H1 (cell line): ENCODE measurements around the gene CDC42BPB. TPM values are rescaled to one million over a fixed set of nuclear protein-coding genes. Genes with fewer than 3 reads are reported as not detected.

Experiments used
- CTCF ChIA-PET: fragments of 300-600 bp; sonication (Branson Sonifier 250); formaldehyde crosslinking; loops from one replicate; lab custom pipeline; 2021; ENCODE audit not compliant: partially characterized antibody; lab: Charles Lee
- POLR2A ChIA-PET: fragments of 300-600 bp; sonication (Branson Sonifier 250); formaldehyde crosslinking; loops from one replicate; lab custom pipeline; 2021; ENCODE audit warnings: inconsistent platforms; ENCODE audit not compliant: partially characterized antibody; lab: Charles Lee
- DNase-seq, 2 experiments: peaks; one replicate each; pipeline versions ENCODE4 v3.0.0 to v3.0.0-alpha.2; 2010 to 2022; ENCODE audit warnings: low spot score in 2 of 2, low read depth in 1 of 2, mixed read lengths in 1 of 2
- FAIRE-seq: peaks from 2 replicates; lab custom pipeline; 2011; peaks lifted over from hg19 to GRCh38; lab: Jason Lieb, UNC
- H2AFZ ChIP-seq: 2 replicates; pipeline ENCODE4 v1.8.1; 2012; ENCODE audit warnings: low read length, inconsistent platforms
- H2AK5ac ChIP-seq: 2 replicates; pipeline ENCODE4 v1.6.1; 2013; ENCODE audit warnings: low read depth, low read length
- H2BK120ac ChIP-seq: replicated peaks from 2 replicates; pipeline ENCODE3; 2013; ENCODE audit warnings: low read depth, low read length, inconsistent platforms
- H2BK12ac ChIP-seq: 2 replicates; pipeline ENCODE4 v1.6.1; 2013; ENCODE audit warnings: low read depth, low read length
- H2BK15ac ChIP-seq: 2 replicates; pipeline ENCODE4 v1.6.1; 2013; ENCODE audit warnings: low read length
- H2BK20ac ChIP-seq: 2 replicates; pipeline ENCODE4 v1.6.1; 2013; ENCODE audit warnings: low read length
- H2BK5ac ChIP-seq: 2 replicates; pipeline ENCODE4 v1.6.1; 2013; ENCODE audit warnings: low read depth, low read length
- H3K14ac ChIP-seq: 2 replicates; pipeline ENCODE4 v1.6.1; 2013; ENCODE audit warnings: inconsistent platforms; ENCODE audit not compliant: insufficient read length
- H3K18ac ChIP-seq: 2 replicates; pipeline ENCODE4 v1.6.1; 2013; ENCODE audit warnings: low read length; ENCODE audit errors: extremely low read depth
- H3K23ac ChIP-seq: 2 replicates; pipeline ENCODE4 v1.6.1; 2013; ENCODE audit warnings: inconsistent platforms; ENCODE audit not compliant: insufficient read length
- H3K23me2 ChIP-seq: 2 replicates; pipeline ENCODE4 v1.6.1; 2013; ENCODE audit warnings: low read depth, low read length
- H3K27ac ChIP-seq: 2 replicates; pipeline ENCODE4 v1.6.1; 2011; ENCODE audit warnings: low read depth, low read length, inconsistent platforms
- H3K27me3 ChIP-seq, 4 experiments: replicated peaks in 1 of 4; 1 replicate in 1 of 4; 2 replicates in 3 of 4; pipeline versions ENCODE4 v1.6.1 to v1.8.1; 2011 to 2013; ENCODE audit warnings: low read length in 3 of 4, mild to moderate bottlenecking in 3 of 4, inconsistent platforms in 2 of 4, mixed read lengths in 2 of 4, moderate library complexity in 1 of 4; ENCODE audit not compliant: control insufficient read depth in 3 of 4, insufficient read depth in 3 of 4; ENCODE audit errors: extremely low read depth in 1 of 4
- H3K36me3 ChIP-seq, 4 experiments: 2 replicates each; pipeline versions ENCODE4 v1.6.1 to v1.8.1; 2011 to 2013; ENCODE audit warnings: mild to moderate bottlenecking in 4 of 4, low read length in 3 of 4, moderate library complexity in 2 of 4, control low read depth in 1 of 4, inconsistent platforms in 1 of 4; ENCODE audit not compliant: insufficient read depth in 4 of 4, control insufficient read depth in 2 of 4
- H3K4ac ChIP-seq: replicated peaks from 2 replicates; pipeline ENCODE3; 2013; ENCODE audit warnings: low read length, low read depth, mixed read lengths, inconsistent platforms; ENCODE audit not compliant: insufficient read length
- H3K4me1 ChIP-seq, 4 experiments: replicated peaks in 1 of 4; 1 replicate in 1 of 4; 2 replicates in 3 of 4; pipeline versions ENCODE4 v1.6.1 to v1.8.1; 2011 to 2013; ENCODE audit warnings: low read length in 3 of 4, inconsistent platforms in 2 of 4, mixed read lengths in 1 of 4; ENCODE audit not compliant: insufficient read depth in 4 of 4, control insufficient read depth in 3 of 4
- H3K4me2 ChIP-seq, 2 experiments: 2 replicates each; pipeline versions ENCODE4 v1.6.1 to v1.8.1; 2011 to 2013; ENCODE audit warnings: low read depth in 2 of 2, low read length in 2 of 2, control low read depth in 1 of 2, inconsistent platforms in 1 of 2, mild to moderate bottlenecking in 1 of 2; ENCODE audit not compliant: insufficient read depth in 1 of 2
- H3K4me3 ChIP-seq, 4 experiments: fragments of 200-600, 300-600 bp in 1 of 4; sonication (generic), shearing (Covaris generic), sonication (Bioruptor Twin) in 1 of 4; 2 replicates each; pipeline versions ENCODE4 v1.5.1 to v1.8.1; 2011 to 2016; ENCODE audit warnings: low read length in 4 of 4, low read depth in 3 of 4, control low read depth in 2 of 4, inconsistent platforms in 2 of 4, mild to moderate bottlenecking in 2 of 4, mixed read lengths in 1 of 4, moderate library complexity in 1 of 4; ENCODE audit not compliant: insufficient read depth in 2 of 4; ENCODE audit errors: extremely low read depth in 1 of 4
- H3K56ac ChIP-seq: replicated peaks from 2 replicates; pipeline ENCODE3; 2013; ENCODE audit warnings: low read depth, mild to moderate bottlenecking, mixed read lengths, low read length, inconsistent platforms; ENCODE audit not compliant: insufficient read length
- H3K79me1 ChIP-seq: 2 replicates; pipeline ENCODE4 v1.6.1; 2013; ENCODE audit warnings: low read depth, low read length, control low read depth
- H3K79me2 ChIP-seq, 2 experiments: 2 replicates each; pipeline versions ENCODE4 v1.6.1 to v1.8.1; 2012 to 2013; ENCODE audit warnings: low read length in 2 of 2, mild to moderate bottlenecking in 2 of 2, inconsistent platforms in 1 of 2; ENCODE audit not compliant: insufficient read depth in 2 of 2, control insufficient read depth in 1 of 2
- H3K9ac ChIP-seq, 4 experiments: replicated peaks in 1 of 4; 1 replicate in 1 of 4; 2 replicates in 3 of 4; pipeline versions ENCODE4 v1.6.1 to v1.8.1; 2011 to 2013; ENCODE audit warnings: low read depth in 3 of 4, low read length in 3 of 4, control low read depth in 2 of 4, mild to moderate bottlenecking in 2 of 4, moderate library complexity in 2 of 4, inconsistent platforms in 1 of 4; ENCODE audit errors: extremely low read depth in 1 of 4
- H3K9me3 ChIP-seq, 2 experiments: 2 replicates each; pipeline versions ENCODE4 v1.6.1 to v1.8.1; 2012 to 2013; ENCODE audit warnings: mild to moderate bottlenecking in 2 of 2, moderate library complexity in 2 of 2, control low read depth in 1 of 2, inconsistent platforms in 1 of 2, low read depth in 1 of 2, low read length in 1 of 2, mixed read lengths in 1 of 2; ENCODE audit not compliant: insufficient read depth in 2 of 2
- H4K20me1 ChIP-seq, 2 experiments: replicated peaks in 1 of 2; 2 replicates each; pipeline versions ENCODE3 to v1.8.1; 2011 to 2013; ENCODE audit warnings: inconsistent platforms in 2 of 2, low read length in 2 of 2, mild to moderate bottlenecking in 1 of 2; ENCODE audit not compliant: insufficient read depth in 2 of 2, control insufficient read depth in 1 of 2
- H4K5ac ChIP-seq: 2 replicates; pipeline ENCODE4 v1.6.1; 2013; ENCODE audit warnings: low read length, low read depth, mixed read lengths, inconsistent platforms; ENCODE audit not compliant: insufficient read length
- H4K8ac ChIP-seq: 2 replicates; pipeline ENCODE4 v1.8.0; 2013; ENCODE audit warnings: mild to moderate bottlenecking, moderate library complexity, low read length, inconsistent platforms; ENCODE audit not compliant: insufficient read depth; ENCODE audit errors: extremely low read depth
- H4K91ac ChIP-seq: replicated peaks from 2 replicates; pipeline ENCODE3; 2013; ENCODE audit warnings: low read length, mixed read lengths, inconsistent platforms; ENCODE audit not compliant: insufficient read length
- ATF2 ChIP-seq: IDR thresholded peaks from 2 replicates; pipeline ENCODE4 v1.6.1; 2012; ENCODE audit warnings: low read length, inconsistent platforms
- BACH1 ChIP-seq: IDR thresholded peaks from 2 replicates; pipeline ENCODE4 v1.6.1; 2012; ENCODE audit warnings: low read length, improper control_type of control experiment
- CHD2 ChIP-seq: IDR thresholded peaks from 2 replicates; pipeline ENCODE4 v1.6.1; 2012; ENCODE audit warnings: low read length, improper control_type of control experiment
- GABPA ChIP-seq: IDR thresholded peaks from 2 replicates; pipeline ENCODE4 v1.6.1; 2011; ENCODE audit warnings: mild to moderate bottlenecking, low read length, moderate library complexity, borderline replicate concordance; ENCODE audit not compliant: insufficient read depth
- GTF2F1 ChIP-seq: IDR thresholded peaks from 2 replicates; pipeline ENCODE4 v1.6.1; 2012; ENCODE audit warnings: low read depth, low read length, improper control_type of control experiment, borderline replicate concordance
- KDM4A ChIP-seq: IDR thresholded peaks from one replicate; pipeline ENCODE4 v1.7.1; 2012; ENCODE audit warnings: low read depth, mild to moderate bottlenecking, moderate library complexity, low read length, inconsistent platforms; ENCODE audit not compliant: severe bottlenecking
- NRF1 ChIP-seq: IDR thresholded peaks from 2 replicates; pipeline ENCODE4 v1.6.1; 2011; ENCODE audit warnings: mild to moderate bottlenecking, low read depth, low read length, improper control_type of control experiment
- SAP30 ChIP-seq: fragments of 300-600 bp; sonication (generic); IDR thresholded peaks from 2 replicates; pipeline ENCODE4 v1.7.1; 2012; ENCODE audit warnings: low read length, moderate library complexity, mild to moderate bottlenecking, inconsistent platforms; ENCODE audit not compliant: insufficient read depth, insufficient replicate concordance
- SP1 ChIP-seq: IDR thresholded peaks from 2 replicates; pipeline ENCODE4 v1.6.1; 2011; ENCODE audit warnings: low read depth, low read length
- SRF ChIP-seq: IDR thresholded peaks from 2 replicates; pipeline ENCODE4 v1.6.1; 2011; ENCODE audit warnings: mild to moderate bottlenecking, low read depth, low read length, moderate library complexity
- SUZ12 ChIP-seq: fragments of 200-600 bp; sonication (generic); IDR thresholded peaks from 2 replicates; pipeline ENCODE4 v1.6.1; 2012; ENCODE audit warnings: mild to moderate bottlenecking, inconsistent platforms, low read length, moderate library complexity, mixed read lengths
- TAF1 ChIP-seq: IDR thresholded peaks from 2 replicates; pipeline ENCODE4 v1.6.1; 2011; ENCODE audit warnings: mild to moderate bottlenecking, low read depth, low read length
- TEAD4 ChIP-seq: IDR thresholded peaks from 2 replicates; pipeline ENCODE4 v1.6.1; 2012; ENCODE audit warnings: low read depth, low read length, inconsistent platforms, mixed read lengths
- WGBS, 2 experiments: shearing (Covaris generic) in 1 of 2; methylation state at CpG; one replicate each; pipeline versions ENCODE4 v1.1.6 to v1.1.7; 2013 to 2015; ENCODE audit warnings: low lambda C conversion rate in 2 of 2, mixed read lengths in 2 of 2, inconsistent platforms in 1 of 2, low coverage in 1 of 2, missing lambda C conversion rate in 1 of 2; ENCODE audit not compliant: insufficient replicate concordance in 2 of 2, insufficient coverage in 1 of 2, insufficient read length in 1 of 2; ENCODE audit errors: extremely low coverage in 1 of 2, missing lambda C conversion rate in 1 of 2; 5-methylcytosine and 5-hydroxymethylcytosine counted together
- polyA plus RNA-seq, 7 experiments: library from polyadenylated mRNA; depleted of rRNA in 3 of 7; stranded (reverse) in 5 of 7; unstranded in 2 of 7; fragments of >200 nt in 5 of 7; fragments of 200-250 nt in 2 of 7; gene quantifications; 1 replicate in 5 of 7; 2 replicates in 1 of 7; 4 replicates in 1 of 7; pipeline versions ENCODE4 v1.2.1 to v1.2.3, GENCODE V29; 2011 to 2013; ENCODE audit warnings: missing spikeins in 2 of 7, mixed read lengths in 2 of 7
- total RNA-seq: library from RNA; stranded (reverse); fragmentation: NEBNext Ultra II Directional; extraction: Animal tissue kit (Norgen Biotek cat#: 25700); gene quantifications from 2 replicates; pipeline ENCODE4 v1.2.1, GENCODE V29; 2021

Gene CDC42BPB
- total and polyA plus RNA-seq, 2 of the 8 experiments (the other 6 are each of a cell fraction or from before 2014, with no cell fraction given), result 51.2 to 88.2 TPM

GRCh38 chr14:103045371-103045869 lies 11.9 kb downstream of the CDC42BPB start:
- Histone ChIP-seq H3K79me2 (peaks cover 2 to 80% of the 10 kb centered on the region in 2 experiments), H4K8ac (no peak overlapping the region), H3K4me3 (no peak overlapping the region), H3K23me2 (no peaks in the 10 kb centered on the region), H3K79me1 (peaks cover 8% of the 10 kb centered on the region), H4K91ac (no peak overlapping the region), H3K4me1 (peaks cover 0 to 4% (median 1%) of the 10 kb centered on the region in 4 experiments; a peak in 1 of 7 replicates), H3K4ac (no peak overlapping the region), H3K27ac (no peak overlapping the region), H2BK5ac (no peak overlapping the region), H3K18ac (no peak overlapping the region), H3K9me3 (no peaks in the 10 kb centered on the region), H3K23ac (no peak overlapping the region), H2BK20ac (no peak overlapping the region), H3K4me2 (no peak overlapping the region), H2BK15ac (no peak overlapping the region), H2AK5ac (no peak overlapping the region), H3K56ac (no peak overlapping the region), H3K9ac (no peak overlapping the region), H4K5ac (no peak overlapping the region), H2AFZ (no peak overlapping the region), H4K20me1 (peaks cover 0 to 16% of the 10 kb centered on the region in 2 experiments), H3K27me3 (no peaks in the 10 kb centered on the region), H3K14ac (no peak overlapping the region), H2BK12ac (no peak overlapping the region), H2BK120ac (no peak overlapping the region), H3K36me3 (peaks cover 0 to 3% (median 0%) of the 10 kb centered on the region in 4 experiments; a peak in 1 of 8 replicates)
- FAIRE-seq (no peak), DNase-seq (no peak)
- ChIA-PET POLR2A (no interaction called here), CTCF (interaction anchor here (0.8 kb wide), 1 partner anchor 9 kb away, joined by 3 read pairs; no protein-coding TSS in a partner anchor)
- 83% methylated on average over 15 of the region's 15 CpGs; no CpG with 5 or more reads in 1 of the 2 experiments for WGBS, 2 experiments
- TF ChIP-seq SP1 (no peak), ATF2 (no peak), GTF2F1 (no peak), SAP30 (no peak), TAF1 (no peak), BACH1 (no peak), GABPA (no peak), SUZ12 (no peak), NRF1 (no peak), SRF (no peak), KDM4A (no peak), TEAD4 (no peak), CHD2 (no peak)
